ENCODE data around the gene MYO18A.
"Not testable (repeated sequence)": the region's sequence is repeated elsewhere in the genome, so short reads cannot be mapped to it uniquely, and the experiment has no call there.

MYO18A gene

GRCh38 chr17:29108823-29109476 lies 71.2 kb downstream of the MYO18A start:
- DNase-seq (ENCODE audit: low read depth in 2 of 2), result no peak

DNA sequence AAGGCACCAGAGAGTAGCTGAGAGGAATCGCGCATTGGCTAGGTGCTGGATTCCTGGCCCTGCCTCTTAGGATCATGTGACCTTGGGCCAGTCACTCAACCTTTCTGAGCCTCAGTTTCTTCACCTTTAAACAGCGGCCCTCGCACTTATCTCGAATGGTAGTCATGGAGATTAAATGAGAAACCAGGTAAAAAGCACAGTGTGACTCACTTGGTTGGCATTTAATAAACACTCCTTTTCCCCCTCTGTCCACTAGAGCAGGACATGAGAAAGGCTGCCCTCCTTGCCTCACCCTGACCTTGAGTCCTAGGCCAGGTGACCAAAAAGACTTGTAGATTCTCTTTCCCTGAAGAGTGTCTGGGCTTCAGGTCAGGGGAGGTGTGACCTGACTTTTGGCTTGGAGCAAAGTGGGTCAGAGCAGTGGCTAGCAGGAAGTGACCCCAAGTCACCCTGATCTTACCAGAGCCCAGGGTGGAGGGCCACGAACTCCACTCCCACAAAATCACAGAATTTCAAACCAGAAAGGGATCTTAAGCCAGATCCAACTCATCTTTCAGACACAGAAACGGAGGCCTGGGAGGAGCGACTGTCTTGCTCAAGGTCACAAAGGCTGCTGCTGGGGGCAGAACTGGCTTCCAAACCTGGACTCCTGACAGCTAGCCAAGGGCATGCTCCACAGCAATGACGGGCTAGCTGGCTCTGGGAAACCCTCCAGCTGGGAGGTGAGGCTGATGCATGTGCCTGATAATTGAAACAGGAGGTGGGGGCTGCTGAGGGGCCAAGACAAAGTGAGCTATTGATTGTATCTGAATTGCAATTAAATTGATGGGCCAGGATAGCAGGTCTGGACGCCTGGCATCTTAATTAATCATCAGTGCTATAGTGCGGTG lies 72.0 kb downstream of the MYO18A start:
- no peak for DNase-seq (ENCODE audit: low read depth in 2 of 2)

GRCh38 chr17:29107084-29107483 lies 73.1 kb downstream of the MYO18A start:
- no peak for DNase-seq (ENCODE audit: low read depth in 2 of 2)

DNA sequence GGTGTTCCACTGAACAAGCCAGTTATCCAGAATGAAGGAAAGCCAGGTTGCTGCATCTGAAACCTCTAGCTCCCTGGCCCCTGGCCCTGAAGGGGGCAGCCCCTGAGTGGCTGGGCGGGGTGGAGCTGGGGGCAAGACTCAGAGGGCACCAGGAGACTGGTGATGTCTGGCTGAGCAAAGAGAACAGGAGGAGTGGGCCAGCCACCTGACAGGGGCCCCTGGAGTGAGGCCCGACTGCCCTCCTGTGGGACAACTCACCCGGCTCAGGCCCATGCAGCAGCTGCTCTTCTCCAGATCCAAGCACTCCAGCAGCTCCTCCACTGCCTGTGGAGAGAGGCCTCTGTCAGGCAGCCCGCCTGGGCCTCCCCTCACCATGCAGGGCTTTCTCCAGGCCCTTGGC lies 76.9 kb downstream of the MYO18A start:
- DNase-seq (ENCODE audit: low read depth in 2 of 2), result no peak

DNA sequence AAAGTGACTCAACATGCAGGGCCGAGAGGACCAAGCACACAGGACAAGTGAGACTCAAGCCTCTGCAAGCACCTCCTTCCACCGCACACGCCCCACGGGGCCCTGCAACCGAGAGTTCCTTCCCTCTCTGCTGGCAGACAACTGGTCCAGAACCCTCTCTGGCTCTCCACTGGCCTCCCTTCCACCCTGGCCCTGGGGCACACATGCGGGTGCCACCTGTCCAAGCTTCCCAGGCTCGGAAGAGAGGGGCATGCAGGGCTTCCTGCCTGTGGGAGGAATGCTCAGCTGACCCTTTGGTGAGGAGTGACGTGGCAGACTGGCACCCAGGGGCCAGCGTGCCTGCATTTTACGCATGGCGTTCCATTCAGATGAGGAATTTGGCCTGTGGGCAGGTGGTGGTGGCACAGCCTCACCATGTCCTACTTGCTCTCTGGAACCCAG lies 77.4 kb downstream of the MYO18A start:
- no peak for DNase-seq (ENCODE audit: low read depth in 2 of 2)

GRCh38 chr17:29102046-29102445 lies 78.2 kb downstream of the MYO18A start:
- DNase-seq (ENCODE audit: low read depth in 2 of 2), result no peak

DNA sequence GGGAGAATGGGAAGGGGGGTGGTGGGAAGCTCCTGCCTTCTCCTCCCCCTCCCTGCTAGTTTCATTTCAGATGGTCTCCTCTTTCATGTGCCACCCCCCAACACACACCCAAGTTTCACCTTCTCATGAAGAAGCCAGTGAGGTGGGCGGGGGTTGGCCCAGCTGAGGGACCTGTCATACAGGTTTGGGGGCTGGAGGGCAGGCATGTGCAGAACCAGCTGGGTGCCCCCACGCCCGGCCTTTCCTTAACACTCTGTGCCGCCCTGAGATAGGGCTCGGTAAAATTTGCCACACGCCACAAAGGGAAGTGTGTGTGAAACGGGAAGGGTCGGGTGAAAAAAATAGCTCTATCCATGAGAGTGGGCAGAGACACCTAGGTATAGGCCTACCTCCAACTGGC lies 79.9 kb downstream of the MYO18A start:
- DNase-seq (ENCODE audit: low read depth in 2 of 2), result no peak

- no peak for DNase-seq (ENCODE audit: low read depth in 2 of 2)
These were observed 80.7 kb downstream of the MYO18A start for GRCh38 chr17:29099527-29099926.

- no peak for DNase-seq (ENCODE audit: low read depth in 2 of 2)
These were observed 84.1 kb downstream of the MYO18A start for GRCh38 chr17:29096094-29096493.

DNA sequence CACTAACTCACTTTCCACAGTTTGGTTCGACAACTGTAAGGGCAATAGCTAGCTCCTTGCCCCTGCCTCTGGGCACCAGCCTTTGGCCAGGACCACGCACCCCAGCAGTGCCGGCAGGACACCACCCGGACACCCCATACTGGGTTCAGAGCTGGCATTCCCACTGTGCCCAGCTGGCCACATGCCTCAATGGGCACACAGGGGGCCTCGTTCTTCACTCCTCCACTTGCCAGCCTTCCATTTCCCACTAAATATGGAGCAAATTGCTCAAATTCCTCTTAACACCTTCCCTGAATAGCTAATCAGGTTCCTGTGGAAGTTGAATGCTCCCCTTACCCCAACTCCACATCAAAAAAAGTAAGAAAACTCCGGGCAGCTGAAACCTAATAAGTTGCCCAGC lies 84.8 kb downstream of the MYO18A start:
- DNase-seq (ENCODE audit: low read depth in 2 of 2), result no peak

GRCh38 chr17:29094101-29094708 lies 86.0 kb downstream of the MYO18A start:
- no peak for DNase-seq (ENCODE audit: low read depth in 2 of 2)

GRCh38 chr17:29093090-29093871 lies 86.9 kb downstream of the MYO18A start:
- DNase-seq (ENCODE audit: low read depth in 2 of 2), result no peak

GRCh38 chr17:29091606-29092289 lies 88.5 kb downstream of the MYO18A start:
- no peak for DNase-seq (ENCODE audit: low read depth in 2 of 2)

DNA sequence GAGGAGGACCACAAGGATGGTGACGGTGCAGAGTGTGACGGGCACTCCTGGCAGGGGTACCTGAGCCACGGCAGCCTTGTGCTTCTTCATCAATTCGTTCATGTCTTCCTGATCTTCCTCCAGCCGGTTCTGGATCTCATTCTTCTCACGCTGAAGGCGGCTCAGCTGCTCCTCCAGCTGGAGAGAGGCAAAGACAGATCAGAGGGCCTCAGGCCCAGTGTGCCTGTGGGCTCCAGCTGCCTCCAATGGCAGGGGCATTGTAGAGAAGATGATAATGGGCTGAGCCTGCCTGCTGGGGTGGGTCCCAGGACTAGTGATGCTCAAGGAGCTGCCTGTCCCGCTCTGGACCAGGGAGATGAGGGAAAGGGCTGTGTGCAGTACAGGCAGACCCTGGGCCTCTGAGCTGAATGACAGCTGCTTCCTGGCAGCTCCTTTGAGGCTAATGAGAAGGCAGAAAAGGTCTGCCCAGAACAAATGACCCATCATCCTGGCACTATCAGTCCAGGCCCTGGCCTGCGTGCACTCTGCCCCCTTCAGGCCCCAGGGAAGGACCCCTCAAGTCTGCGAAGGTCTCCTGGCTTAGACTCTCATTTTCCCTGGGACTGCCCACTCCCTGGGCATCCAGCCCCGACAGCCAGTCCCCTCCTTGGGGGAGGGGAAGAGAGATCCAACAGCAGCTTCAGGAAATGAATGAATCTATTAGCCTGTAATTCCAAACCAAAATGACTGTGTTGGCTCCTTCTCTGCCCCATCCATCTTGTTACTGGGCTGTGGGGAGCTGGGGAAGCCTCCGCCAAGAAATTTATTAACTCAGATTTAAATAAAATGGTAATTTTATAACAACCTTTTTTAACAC lies 89.2 kb downstream of the MYO18A start:
- no peak for DNase-seq (ENCODE audit: low read depth in 2 of 2)

DNA sequence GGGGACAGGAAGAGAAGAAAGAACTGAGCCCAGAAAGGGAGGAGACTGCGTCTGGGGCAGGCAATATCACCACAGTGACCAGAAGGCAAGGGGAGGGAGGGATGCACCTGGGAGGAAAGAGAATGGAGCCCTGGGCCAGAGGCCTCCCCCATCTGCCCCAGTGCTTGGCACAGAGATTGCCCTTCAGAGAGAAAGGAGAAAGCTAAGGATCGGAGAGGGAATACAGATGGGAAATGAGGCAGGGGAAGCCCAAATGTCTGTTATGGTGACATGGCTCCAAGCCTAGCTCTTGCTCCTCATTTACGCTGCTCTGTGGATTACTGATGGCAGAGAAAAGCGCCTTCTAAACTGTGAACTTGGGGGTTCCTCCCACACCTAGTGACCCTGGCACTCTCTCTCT lies 90.1 kb downstream of the MYO18A start:
- DNase-seq (ENCODE audit: low read depth in 2 of 2), result no peak

GRCh38 chr17:29089601-29090044 lies 90.6 kb downstream of the MYO18A start:
- DNase-seq (ENCODE audit: low read depth in 2 of 2), result no peak

GRCh38 chr17:29088782-29089181 lies 91.4 kb downstream of the MYO18A start:
- not testable (repeated sequence) for DNase-seq (ENCODE audit: low read depth in 2 of 2)

DNA sequence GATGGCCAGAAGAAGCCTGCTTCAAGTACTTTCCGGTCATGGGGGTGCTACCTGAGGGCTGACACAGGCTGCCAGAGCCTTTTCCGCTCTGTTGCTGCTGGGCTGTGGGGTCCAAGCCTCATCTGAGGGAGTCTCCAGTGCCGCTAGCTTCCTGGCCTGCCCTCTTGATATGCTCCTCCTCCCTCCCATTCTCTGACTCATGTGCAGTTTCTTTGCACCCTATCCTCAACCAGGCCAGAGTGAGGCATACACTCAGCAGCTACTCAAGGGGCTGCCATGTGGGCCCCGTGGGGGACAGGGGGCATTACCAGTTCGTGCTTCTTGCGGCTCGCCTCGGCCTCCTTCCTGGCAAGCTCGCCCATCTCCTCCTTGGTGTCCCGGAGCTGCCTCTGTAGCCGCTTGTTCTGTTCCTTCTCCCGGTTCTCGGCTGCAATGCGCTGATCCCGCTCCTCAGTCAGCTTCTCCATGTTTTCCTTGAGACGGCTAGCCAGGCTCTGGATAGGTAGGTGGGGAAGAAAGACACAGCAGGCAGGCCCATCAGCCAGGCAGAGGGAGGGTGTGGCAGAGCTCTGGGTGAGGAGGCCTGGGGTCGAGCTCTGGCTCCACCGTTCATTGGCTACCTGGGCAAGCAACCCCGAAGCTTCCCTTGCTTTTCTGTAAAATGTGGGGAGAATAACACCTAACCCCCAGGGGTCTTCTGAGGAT lies 93.4 kb downstream of the MYO18A start:
- no peak for DNase-seq (ENCODE audit: low read depth in 2 of 2)

- DNase-seq (ENCODE audit: low read depth in 2 of 2), result no peak
These were observed 95.0 kb downstream of the MYO18A start for GRCh38 chr17:29085223-29085622.
